ENCODE measurements around the gene USP48.

Gene USP48

DNA sequence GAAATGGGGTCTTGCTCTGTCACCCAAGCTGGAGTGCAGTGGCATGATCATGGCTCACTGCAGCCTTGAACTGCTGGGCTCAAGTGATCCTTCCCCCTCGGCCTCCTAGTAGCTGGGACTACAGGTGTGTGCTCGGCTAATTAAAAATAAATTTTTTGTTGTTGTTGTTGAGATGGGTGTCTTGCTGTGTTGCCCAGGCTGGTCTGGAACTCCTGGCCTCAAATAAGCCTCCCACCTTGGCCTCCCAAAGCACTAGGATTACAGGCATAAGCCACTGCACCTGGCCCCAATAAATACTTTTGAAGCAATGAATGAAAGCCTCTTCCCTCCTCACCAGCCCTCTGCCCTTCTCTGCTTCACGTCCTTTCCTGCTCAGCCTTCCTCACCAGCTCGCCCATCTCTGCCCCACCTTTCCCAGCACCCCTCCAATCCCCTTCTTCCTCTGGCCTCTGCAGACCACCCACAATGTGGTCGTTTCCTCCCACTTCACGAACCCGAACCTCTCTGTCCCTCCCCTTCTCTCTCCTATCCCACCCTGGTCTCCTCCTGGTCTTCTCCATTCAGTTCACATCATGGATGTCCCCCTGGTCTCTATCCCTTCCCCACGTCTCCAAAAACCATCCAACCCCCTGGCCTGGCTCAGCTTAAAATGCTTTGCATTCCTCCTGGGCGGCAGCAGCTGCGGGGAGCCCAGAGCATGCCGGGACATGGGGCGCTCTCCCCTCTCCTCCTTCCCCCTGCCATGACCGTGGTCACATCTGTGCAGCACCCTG lies 152.2 kb downstream of the USP48 start:
- no peak for DNase-seq

- DNase-seq, result no peak
Measured at GRCh38 chr1:21629971-21630370, 153.0 kb downstream of the USP48 start.

GRCh38 chr1:21628798-21629393 lies 154.1 kb downstream of the USP48 start:
- no peak for DNase-seq

Data from amniotic stem cell (primary cell).